Central memory CD8-positive, alpha-beta T cell (primary cell): Measurements from ENCODE around the gene ADD3.

ENCODE experiments used
- ATAC-seq: fragments of 150-1000 bp; cut with Tn5 transposase; replicated peaks from 2 replicates; pipeline ENCODE4 v1.10.0; 2022; ENCODE audit warnings: mild to moderate bottlenecking, moderate FRiP score, moderate number of reproducible peaks; ENCODE audit not compliant: poor library complexity, severe bottlenecking; ENCODE audit errors: extremely low read depth
- DNase-seq, 2 donors: peaks; one replicate each; pipeline ENCODE4 v3.0.0; 2021; ENCODE audit warnings: low spot score in 2 of 2
- H3K27ac Mint-ChIP-seq: one replicate; pipeline ENCODE4 v1.8.0; 2022; ENCODE audit warnings: low read depth, mild to moderate bottlenecking, moderate library complexity, mixed read lengths
- H3K27me3 Mint-ChIP-seq: one replicate; pipeline ENCODE4 v1.8.0; 2022; ENCODE audit warnings: mixed read lengths
- H3K36me3 Mint-ChIP-seq: one replicate; pipeline ENCODE4 v1.8.0; 2022; ENCODE audit warnings: mild to moderate bottlenecking, moderate library complexity, mixed read lengths; ENCODE audit not compliant: insufficient read depth
- H3K4me1 Mint-ChIP-seq: one replicate; pipeline ENCODE4 v1.8.0; 2022; ENCODE audit warnings: mixed read lengths
- H3K4me3 Mint-ChIP-seq: one replicate; pipeline ENCODE4 v1.8.0; 2022; ENCODE audit warnings: mild to moderate bottlenecking, moderate library complexity, mixed read lengths
- H3K9me3 Mint-ChIP-seq: one replicate; pipeline ENCODE4 v1.8.0; 2022; ENCODE audit warnings: mixed read lengths

Gene ADD3

GRCh38 chr10:109968953-109969759 is 38.6 kb upstream of the ADD3 start:
- H3K27ac Mint-ChIP-seq, result no peak overlapping the region
- H3K27me3 Mint-ChIP-seq, result no peaks in the 10 kb centered on the region
- H3K4me1 Mint-ChIP-seq, result peaks cover 6% of the 10 kb centered on the region
- no peaks in the 10 kb centered on the region for H3K36me3 Mint-ChIP-seq
- no peak overlapping the region for H3K4me3 Mint-ChIP-seq
- DNase-seq (no peak), ATAC-seq (no peak)
- H3K9me3 Mint-ChIP-seq, result no peaks in the 10 kb centered on the region

- DNase-seq, result no peak
- H3K27ac Mint-ChIP-seq, result no peak overlapping the region
- H3K4me3 Mint-ChIP-seq, result no peak overlapping the region
- no peaks in the 10 kb centered on the region for H3K36me3 Mint-ChIP-seq
- H3K9me3 Mint-ChIP-seq, result no peaks in the 10 kb centered on the region
- ATAC-seq, result no peak
- H3K27me3 Mint-ChIP-seq, result no peaks in the 10 kb centered on the region
- H3K4me1 Mint-ChIP-seq, result no peaks in the 10 kb centered on the region
These were observed 37.9 kb upstream of the ADD3 start for GRCh38 chr10:109969760-109970346.

- Mint-ChIP-seq H3K27ac (no peak overlapping the region), H3K9me3 (no peaks in the 10 kb centered on the region), H3K27me3 (no peaks in the 10 kb centered on the region), H3K4me3 (no peak overlapping the region), H3K36me3 (no peaks in the 10 kb centered on the region), H3K4me1 (no peaks in the 10 kb centered on the region)
- ATAC-seq (no peak), DNase-seq (no peak)
These were observed 36.1 kb upstream of the ADD3 start for GRCh38 chr10:109971634-109972033.

- no peaks in the 10 kb centered on the region for H3K36me3 Mint-ChIP-seq
- no peak for ATAC-seq
These were observed 35.3 kb upstream of the ADD3 start for GRCh38 chr10:109972372-109973001.

GRCh38 chr10:109973326-109973829 is 34.4 kb upstream of the ADD3 start:
- H3K27me3 Mint-ChIP-seq, result no peaks in the 10 kb centered on the region
- no peaks in the 10 kb centered on the region for H3K36me3 Mint-ChIP-seq
- ATAC-seq, result no peak
- peaks cover 5% of the 10 kb centered on the region for H3K4me1 Mint-ChIP-seq
- no peak overlapping the region for H3K4me3 Mint-ChIP-seq
- DNase-seq, result no peak
- no peaks in the 10 kb centered on the region for H3K9me3 Mint-ChIP-seq
- H3K27ac Mint-ChIP-seq, result no peak overlapping the region

More at GRCh38 chr10:109972372-109973001, 35.3 kb upstream of the ADD3 start:
- Mint-ChIP-seq H3K4me3 (no peak overlapping the region), H3K9me3 (no peaks in the 10 kb centered on the region), H3K4me1 (no peaks in the 10 kb centered on the region), H3K27ac (no peak overlapping the region), H3K27me3 (no peaks in the 10 kb centered on the region)
- no peak for DNase-seq

- ATAC-seq (no peak), DNase-seq (no peak)
- Mint-ChIP-seq H3K36me3 (no peaks in the 10 kb centered on the region), H3K4me1 (peaks cover 5% of the 10 kb centered on the region), H3K27ac (no peak overlapping the region), H3K9me3 (no peaks in the 10 kb centered on the region), H3K27me3 (no peaks in the 10 kb centered on the region), H3K4me3 (no peak overlapping the region)
These were observed 33.1 kb upstream of the ADD3 start for GRCh38 chr10:109974504-109975191.

GRCh38 chr10:109975244-109976190 is 32.3 kb upstream of the ADD3 start:
- ATAC-seq (no peak), DNase-seq (no peak)
- Mint-ChIP-seq H3K4me3 (no peak overlapping the region), H3K4me1 (peaks cover 5% of the 10 kb centered on the region), H3K9me3 (no peaks in the 10 kb centered on the region), H3K36me3 (no peaks in the 10 kb centered on the region), H3K27me3 (no peaks in the 10 kb centered on the region), H3K27ac (no peak overlapping the region)

- H3K4me1 Mint-ChIP-seq, result peaks cover 5% of the 10 kb centered on the region
- no peak for DNase-seq
- no peaks in the 10 kb centered on the region for H3K9me3 Mint-ChIP-seq
- no peaks in the 10 kb centered on the region for H3K27me3 Mint-ChIP-seq
- no peak overlapping the region for H3K4me3 Mint-ChIP-seq
- no peak for ATAC-seq
- no peak overlapping the region for H3K27ac Mint-ChIP-seq
- no peaks in the 10 kb centered on the region for H3K36me3 Mint-ChIP-seq
These were observed 31.1 kb upstream of the ADD3 start for GRCh38 chr10:109976681-109977080.

GRCh38 chr10:109977382-109977806 is 30.4 kb upstream of the ADD3 start:
- no peak for DNase-seq

GRCh38 chr10:109978481-109978880 is 29.3 kb upstream of the ADD3 start:
- no peaks in the 10 kb centered on the region for H3K27me3 Mint-ChIP-seq
- no peak for ATAC-seq

More at GRCh38 chr10:109977382-109977806, 30.4 kb upstream of the ADD3 start:
- H3K36me3 Mint-ChIP-seq, result peaks cover under 1% of the 10 kb centered on the region
- H3K4me3 Mint-ChIP-seq, result no peak overlapping the region
- ATAC-seq, result no peak
- H3K27ac Mint-ChIP-seq, result no peak overlapping the region
- H3K27me3 Mint-ChIP-seq, result no peaks in the 10 kb centered on the region
- H3K9me3 Mint-ChIP-seq, result no peaks in the 10 kb centered on the region
- H3K4me1 Mint-ChIP-seq, result peaks cover 5% of the 10 kb centered on the region

GRCh38 chr10:109979215-109979614 is 28.6 kb upstream of the ADD3 start:
- no peaks in the 10 kb centered on the region for H3K9me3 Mint-ChIP-seq
- H3K4me1 Mint-ChIP-seq, result peaks cover 5% of the 10 kb centered on the region
- no peak overlapping the region for H3K27ac Mint-ChIP-seq
- H3K36me3 Mint-ChIP-seq, result peaks cover 2% of the 10 kb centered on the region
- no peak for DNase-seq
- no peak for ATAC-seq
- H3K27me3 Mint-ChIP-seq, result peaks cover 5% of the 10 kb centered on the region
- no peak overlapping the region for H3K4me3 Mint-ChIP-seq

More at GRCh38 chr10:109978481-109978880, 29.3 kb upstream of the ADD3 start:
- no peak overlapping the region for H3K4me3 Mint-ChIP-seq
- peak; percentile 58 to 59 for DNase-seq
- H3K36me3 Mint-ChIP-seq, result peaks cover 2% of the 10 kb centered on the region
- H3K4me1 Mint-ChIP-seq, result peaks cover 5% of the 10 kb centered on the region
- H3K9me3 Mint-ChIP-seq, result no peaks in the 10 kb centered on the region
- no peak overlapping the region for H3K27ac Mint-ChIP-seq
